Activated gamma-delta T cell (primary cell): ENCODE results near the gene CEP120.

ENCODE experiments used
- DNase-seq: peaks from one replicate; lab custom pipeline; 2025; lab: John Stamatoyannopoulos, UW

CEP120 gene

GRCh38 chr5:123299136-123299535, 124.1 kb downstream of the CEP120 start:
- no peak for DNase-seq

- no peak for DNase-seq
These were observed 124.7 kb downstream of the CEP120 start for GRCh38 chr5:123298335-123299030.

GRCh38 chr5:123297866-123298265, 125.3 kb downstream of the CEP120 start:
- no peak for DNase-seq

- DNase-seq, result no peak
These were observed 125.9 kb downstream of the CEP120 start for GRCh38 chr5:123297198-123297831.
